Pulmonary artery endothelial cell (primary cell): Measurements from ENCODE around the gene INTS11. TPM values are rescaled to one million over a fixed set of nuclear protein-coding genes. Genes with fewer than 3 reads are reported as not detected.
"Not testable (repeated sequence)": the region's sequence is repeated elsewhere in the genome, so short reads cannot be mapped to it uniquely, and the experiment has no call there.

ENCODE experiments used
- DNase-seq: peaks from one replicate; pipeline ENCODE4 v3.0.0-alpha.2; 2011; ENCODE audit warnings: low read depth, low spot score
- total RNA-seq: library from RNA; depleted of rRNA; stranded (reverse); fragments of >200 nt; gene quantifications from 2 replicates; pipeline ENCODE4 v1.2.3, GENCODE V29; 2014

The INTS11 gene
- total RNA-seq, result 72.4 and 76.0 TPM in 2 replicates

DNA sequence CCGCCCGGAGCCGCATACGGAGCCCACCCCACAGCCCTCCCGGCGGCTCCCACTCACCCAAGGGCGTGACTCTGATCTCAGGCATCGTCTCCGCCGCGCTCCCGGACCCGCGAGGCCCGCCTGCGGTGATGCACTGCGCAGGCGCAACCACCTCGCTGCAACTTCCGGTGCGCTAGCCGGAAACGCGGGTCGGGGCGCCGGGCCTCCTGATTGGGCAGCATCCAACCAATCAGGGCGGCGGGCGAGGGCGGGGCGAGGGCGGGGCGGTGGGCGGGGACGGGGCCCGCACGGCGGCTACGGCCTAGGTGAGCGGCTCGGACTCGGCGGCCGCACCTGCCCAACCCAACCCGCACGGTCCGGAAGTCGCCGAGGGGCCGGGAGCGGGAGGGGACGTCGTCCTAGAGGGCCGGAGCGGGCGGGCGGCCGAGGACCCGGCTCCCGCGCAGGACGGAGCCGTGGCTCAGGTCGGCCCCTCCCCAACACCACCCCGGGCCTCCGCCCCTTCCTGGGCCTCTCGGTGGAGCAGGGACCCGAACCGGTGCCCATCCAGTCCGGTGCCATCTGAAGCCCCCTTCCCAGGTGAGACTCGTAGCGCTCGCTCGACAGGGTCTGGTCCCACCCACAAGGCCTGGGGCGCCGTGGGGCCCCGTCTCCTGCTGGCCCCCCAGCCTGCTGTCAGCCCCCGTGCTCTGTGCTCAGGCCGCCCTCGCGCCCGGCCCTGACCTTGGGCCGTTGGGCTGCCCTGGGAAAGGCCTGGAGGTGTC lies at the start of gene INTS11, which contains the start of gene CPTP:
INTS11 (minus strand) TSS at position 137 of the 764 bp plus-strand sequence; CDS start at position 85, 52 bp downstream.
CPTP (plus strand) TSS at position 279 of the 764 bp plus-strand sequence. CDS start 2,109 bp downstream, outside the sequence.
- DNase-seq, result peak; percentile 54

DNA sequence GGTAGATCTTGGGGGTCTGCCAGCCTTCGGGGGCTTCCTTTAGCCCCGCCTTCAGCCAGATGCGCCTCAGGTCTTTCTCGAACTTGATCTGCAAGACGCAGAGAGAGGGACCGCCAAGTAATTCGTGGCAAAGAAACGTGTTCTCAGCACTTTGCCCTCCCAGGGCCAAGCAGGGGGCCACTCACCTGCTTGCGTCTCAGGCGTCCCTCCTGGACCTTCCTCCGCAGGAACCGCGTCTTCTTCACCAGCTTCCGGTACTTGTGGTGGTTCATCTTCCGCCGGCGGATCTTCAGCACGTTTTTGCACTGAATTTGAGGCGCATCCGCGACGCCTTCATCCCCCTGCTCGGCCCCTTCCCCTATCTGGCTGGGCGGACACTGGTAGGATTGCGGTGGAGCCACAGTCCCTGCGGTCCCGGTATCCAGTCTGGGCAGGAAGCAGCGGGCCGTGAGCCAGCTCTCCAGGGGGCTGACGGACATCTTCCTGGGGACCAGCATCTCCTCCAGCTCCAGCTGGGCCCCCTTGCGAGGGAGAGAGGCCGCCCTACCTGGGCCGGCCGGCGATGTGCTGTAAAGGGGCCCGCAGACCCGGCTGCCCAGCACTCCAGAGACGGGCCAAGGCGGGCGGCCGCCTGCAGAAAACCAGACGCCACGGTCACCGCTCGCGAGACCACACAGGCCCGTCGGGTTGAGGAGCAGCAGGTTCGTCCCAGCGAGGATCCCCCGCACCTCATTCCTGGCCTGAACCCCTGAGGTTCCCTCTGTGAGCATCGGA lies 49.5 kb upstream of the INTS11 start:
- DNase-seq, result no peak

DNA sequence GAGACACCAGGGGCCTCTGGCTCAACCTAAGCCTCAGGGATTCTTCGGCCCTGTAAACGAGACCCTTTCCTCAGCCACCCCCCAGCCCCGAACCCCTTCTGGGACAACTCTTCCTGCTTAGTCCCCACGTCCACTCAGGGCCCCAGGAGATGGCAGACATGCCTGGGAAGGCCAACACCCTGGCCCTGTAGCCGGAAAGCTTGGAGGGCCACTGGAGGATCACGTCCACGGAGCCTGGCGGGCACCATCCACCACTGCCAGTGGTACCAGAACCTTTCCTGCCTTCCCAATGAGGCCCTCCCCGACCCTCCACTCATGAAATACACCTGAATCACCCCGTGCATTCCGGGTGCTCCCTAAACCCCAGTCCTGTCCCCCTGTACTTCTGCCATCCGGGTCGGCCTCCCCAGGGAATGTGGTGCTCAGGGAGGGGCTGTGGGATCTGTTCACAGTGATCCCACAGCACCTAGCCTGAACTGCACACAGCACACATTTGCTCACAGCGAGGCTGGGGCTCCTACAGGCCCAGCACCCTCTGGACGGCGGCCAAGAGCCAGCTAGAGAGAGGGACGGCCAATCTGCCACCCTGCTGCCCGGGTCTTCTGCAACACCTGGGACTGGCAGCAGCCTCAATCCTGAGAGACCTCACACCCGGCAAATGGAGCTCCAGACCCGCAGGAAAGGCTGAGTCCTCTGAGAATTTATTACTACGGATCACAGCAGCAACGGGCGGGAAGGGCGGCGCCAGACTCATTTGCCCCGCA lies 48.8 kb upstream of the INTS11 start:
- no peak for DNase-seq

DNA sequence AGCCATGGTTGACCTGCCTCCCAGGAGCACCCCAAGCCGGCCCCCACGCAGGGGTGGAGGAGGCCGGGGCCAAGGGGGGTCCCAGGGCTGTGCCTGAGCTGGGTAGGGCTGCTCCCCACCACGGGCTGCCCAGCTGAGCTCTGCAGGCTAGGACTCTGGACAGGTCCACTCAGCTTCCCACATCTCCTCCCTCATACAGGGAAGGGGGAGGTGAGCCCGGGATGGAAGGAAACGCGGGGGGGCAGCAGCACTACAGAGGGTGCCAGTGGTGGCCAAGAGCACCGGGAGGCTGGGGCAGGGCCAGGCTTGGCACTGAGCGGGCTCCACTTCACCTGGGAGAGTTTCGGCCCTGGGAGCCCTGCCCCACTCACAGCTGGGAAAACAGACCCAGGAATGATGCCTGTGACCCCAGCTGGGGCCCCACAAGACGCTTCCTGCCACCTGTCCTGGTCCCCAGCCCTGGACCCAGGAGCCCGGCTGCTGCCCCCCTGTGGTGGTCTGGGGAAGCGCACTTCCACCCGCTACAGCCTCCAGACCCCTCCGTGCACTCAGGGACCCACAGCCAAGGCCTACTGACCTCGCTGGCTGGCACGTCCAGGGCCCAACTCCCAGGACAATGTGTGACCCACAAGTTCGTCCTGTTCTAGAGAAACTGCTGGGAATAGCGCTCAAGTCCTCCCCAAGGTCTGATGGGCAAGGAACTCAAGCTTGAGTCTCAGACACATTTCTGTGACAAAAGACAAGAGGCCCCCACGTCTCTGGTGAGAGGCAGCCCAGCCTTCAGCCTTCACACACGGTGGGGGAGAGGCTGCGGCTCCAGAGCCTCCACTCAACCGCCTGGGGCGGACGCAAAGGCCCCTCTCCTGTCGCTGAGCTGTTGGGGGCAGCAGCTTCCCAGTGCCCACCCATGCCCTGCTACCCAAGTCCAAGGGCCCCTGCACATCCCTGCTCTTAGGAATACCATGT lies 47.6 kb upstream of the INTS11 start:
- DNase-seq, result no peak

DNA sequence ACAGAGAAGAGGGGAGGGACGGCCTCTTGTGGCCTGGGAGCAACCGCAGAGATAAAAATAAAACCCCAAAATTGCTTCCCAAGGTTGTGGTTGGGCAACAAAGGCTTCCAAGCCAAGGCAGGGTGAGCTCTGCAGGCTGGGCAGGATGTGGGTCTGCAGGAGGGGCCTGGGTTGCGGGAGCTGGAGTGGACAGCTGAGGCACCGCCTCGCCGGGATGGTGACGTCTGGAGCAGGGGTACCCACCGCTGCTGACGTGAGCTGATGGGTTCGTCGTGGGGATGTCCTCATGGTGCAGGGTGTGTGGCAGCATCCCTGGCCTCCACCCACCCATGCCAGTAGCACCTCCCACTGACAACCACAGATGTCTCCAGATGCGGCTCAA lies 46.9 kb upstream of the INTS11 start:
- DNase-seq, result no peak

DNA sequence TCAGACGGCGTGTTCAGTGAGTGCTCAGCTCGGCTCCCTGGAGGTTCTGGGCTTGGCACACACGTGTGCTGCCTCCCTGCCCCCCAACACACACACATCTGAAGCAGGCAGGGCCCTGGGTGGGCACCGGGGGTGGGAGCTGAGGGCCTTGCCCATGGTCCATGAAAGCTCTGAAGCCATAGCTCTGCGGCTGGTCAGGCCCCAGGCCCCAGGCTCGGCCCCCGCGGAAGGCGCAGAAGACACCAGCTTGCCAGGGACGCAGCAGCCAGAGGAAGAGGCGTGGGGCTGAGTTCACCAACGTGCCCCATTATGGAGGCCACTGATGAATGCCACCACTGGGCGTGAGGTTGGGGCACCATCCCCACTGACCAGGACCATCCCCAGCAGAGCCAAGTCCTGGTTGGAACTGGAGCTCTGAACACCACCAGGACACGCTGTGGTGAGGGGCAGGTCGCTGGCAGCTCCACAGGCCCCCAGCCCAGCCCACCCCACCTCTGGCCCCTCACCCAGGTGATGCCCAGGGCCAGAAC lies 46.4 kb upstream of the INTS11 start:
- DNase-seq, result no peak

DNA sequence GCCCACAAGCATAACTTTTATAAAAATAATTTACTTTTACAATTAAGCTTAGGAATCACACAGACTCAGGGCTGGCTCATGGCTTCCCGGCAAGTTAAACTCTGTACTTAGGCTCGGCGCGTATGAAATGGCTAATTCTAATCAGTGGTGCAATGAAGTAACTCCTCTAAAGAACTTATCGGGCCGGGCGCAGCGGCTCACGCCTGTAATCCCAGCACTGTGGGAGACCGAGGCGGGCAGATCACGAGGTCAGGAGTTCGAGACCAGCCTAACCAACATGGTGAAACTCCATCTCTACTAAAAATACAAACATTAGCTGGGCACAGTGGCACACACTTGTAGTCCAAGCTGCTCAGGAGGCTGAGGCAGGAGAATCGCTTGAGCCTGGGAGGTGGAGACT lies 45.6 kb upstream of the INTS11 start:
- DNase-seq, result not testable (repeated sequence)

DNA sequence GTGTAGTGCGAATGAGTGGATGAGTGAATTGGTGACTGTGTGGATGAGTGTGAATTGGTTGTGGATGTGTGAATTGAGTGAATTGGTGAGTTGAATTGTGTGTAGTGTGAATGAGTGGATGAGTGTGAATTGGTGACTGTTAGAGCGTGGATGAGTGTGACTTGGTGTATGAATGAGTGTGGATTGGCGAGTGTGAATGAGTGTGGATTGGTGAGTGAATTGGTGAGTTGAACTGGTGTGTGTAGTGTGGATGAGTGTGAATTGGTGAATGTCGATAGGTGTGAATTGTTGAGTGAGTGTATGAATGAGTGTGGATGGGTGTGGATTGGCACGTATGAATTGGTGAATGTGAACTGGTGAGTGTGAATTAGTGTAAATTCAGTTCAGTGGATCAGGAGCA lies 42.9 kb upstream of the INTS11 start:
- no peak for DNase-seq

DNA sequence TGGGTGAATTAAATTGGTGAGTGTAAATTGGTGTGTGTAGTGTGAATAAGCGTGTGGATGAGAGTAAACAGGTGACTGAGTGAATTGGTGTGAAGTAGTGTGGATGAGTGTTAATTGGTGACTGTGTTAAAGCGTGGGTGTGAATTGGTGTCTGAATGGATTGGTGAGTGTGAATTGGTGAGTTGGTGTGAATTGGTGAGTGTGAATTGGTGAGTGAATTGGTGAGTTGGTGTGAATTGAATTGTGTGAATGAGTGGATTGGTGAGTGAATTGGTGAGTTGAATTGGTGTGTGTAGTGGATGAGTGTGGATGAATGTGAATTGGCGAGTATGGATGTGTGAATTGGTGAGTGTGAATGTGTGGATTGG lies 42.2 kb upstream of the INTS11 start:
- no peak for DNase-seq

DNA sequence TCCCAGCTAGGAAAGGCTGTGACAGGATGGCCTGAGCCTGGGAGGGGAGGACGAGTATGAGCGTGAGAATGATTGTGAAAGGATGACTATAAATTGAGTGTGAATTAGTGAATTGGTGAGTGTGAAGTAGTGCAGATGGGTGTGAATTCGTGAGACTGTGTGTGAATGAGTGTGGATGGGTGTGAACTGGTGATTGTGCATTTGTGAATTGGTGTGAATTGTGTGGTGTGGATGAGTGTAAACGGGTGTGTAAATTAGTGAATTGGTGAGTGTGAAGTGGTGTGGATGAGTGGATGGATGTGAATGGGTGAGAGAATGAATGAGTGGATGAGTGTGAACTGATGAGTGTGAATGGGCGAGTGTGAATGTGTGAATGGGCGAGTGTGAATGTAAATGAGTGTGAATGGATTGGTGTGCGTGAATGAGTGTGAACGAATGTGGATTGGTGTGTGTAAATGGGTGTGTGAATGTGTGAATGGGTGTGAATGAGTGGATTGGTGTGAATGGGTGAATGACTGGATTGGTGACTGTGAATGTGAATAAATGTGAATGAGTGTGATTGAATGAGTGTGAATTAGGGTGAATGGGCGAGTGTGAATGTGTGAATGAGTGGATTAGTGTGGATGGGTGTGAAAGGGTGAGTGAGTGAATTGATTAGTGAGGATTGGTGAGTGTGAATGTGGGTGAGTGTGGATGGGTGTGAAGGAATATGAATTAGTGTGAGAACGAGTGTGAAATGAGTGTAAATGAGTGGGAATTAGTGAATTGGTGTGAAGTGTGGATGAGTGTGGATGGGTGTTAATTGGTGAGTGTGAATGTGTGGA lies 41.6 kb upstream of the INTS11 start:
- DNase-seq, result no peak

DNA sequence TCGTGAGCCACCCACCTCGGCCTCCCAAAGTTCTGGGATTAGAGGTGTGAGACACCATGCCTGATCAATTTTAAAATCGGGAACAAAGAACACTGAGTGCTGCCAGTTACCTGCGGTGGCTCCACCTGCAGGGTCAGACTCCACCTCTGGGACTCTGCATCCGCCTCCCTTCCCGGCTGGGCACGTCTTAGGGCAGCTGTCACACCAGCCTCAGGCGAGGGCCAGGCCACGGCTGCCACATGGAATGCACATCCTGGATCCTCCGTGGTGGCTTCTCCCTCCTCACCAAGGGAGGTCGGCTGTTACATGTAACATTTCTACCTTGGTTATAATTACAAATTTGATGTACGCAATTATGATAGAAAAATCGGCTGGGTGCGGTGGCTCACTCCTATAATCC lies 39.8 kb upstream of the INTS11 start:
- DNase-seq, result no peak

DNA sequence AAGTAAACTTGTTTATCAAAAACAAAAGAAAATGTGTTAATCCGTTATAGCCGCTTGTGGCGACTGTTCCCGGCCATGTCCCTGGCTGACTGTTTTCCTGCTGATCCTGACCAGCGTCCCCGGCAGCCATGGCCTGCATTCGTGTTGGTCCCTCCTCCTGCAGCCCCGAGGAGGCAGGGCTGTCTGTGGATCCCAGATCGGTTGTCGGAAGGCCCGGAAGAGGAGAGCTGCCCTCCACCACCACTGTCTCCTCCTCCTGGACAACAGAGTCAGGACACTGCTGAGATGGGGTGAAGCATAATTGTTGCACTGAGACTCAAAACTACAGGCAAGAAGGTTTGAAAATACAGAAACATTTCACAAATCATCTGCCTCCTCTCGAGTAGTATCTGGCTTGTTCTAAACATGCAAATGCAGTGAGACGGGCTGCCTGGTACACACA lies 37.5 kb upstream of the INTS11 start:
- DNase-seq, result no peak

DNA sequence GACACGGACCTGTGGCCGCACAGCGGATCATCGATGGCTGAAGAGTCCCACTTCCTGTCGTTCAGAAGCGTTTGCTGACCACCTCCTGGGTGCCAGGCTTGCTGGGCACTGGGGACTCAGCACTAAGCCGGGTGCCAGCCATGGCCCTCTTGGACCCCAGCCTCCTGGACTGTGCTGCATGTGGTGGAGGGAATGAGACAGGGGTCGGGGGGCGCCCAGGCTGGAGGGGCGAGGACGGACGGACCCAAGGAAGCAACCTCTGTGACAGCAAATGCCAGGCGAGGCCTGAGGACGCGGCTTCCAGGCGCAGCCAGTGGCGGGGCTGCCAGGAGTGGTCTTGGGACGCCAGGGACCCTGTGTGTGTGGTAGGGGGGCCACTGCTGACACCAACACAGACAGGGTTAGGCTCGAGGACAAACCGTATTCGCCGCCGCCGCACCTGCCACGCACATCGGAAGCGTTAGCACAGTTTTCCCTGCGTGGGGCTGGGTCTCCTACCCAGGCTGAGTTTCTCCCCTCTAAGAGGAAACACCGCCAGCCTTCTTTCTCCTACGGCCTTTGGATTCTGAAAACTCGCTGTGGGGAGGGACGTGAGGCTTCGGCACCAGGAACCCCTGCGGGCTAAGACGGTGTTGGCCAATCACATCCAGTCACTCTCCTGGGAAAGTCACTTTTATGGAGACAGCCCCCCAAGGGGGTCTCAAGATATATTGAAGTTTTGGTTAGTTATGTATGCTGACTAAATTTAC lies 36.9 kb upstream of the INTS11 start:
- DNase-seq, result no peak

DNA sequence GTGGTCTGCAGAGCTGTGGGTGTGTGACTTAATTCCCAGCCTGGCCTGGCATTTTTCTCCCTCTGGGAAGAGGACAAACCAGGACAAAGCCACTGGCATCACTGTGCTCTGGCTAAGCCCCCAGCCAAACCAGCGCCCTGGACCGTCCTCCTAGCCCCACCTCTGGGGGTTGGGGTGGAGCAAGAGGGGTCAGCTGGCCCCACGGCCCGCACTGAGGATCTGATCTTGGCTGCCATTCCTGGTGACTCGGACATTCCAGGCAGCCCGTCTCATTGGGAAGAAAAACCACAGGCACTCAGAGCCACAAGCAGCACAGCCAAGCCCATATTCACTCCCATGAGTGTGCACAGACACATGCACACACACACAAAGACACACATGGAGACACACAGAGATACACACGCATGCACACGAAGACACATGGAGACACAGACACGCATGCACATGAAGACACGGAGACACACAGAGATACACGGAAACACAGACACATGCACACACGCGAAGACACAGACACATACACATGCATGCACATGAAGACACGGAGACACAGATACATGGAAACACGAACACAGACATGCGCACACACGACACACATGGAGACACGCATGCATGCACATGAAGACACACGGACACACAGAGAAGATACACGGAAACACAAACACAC lies 36.2 kb upstream of the INTS11 start:
- no peak for DNase-seq

DNA sequence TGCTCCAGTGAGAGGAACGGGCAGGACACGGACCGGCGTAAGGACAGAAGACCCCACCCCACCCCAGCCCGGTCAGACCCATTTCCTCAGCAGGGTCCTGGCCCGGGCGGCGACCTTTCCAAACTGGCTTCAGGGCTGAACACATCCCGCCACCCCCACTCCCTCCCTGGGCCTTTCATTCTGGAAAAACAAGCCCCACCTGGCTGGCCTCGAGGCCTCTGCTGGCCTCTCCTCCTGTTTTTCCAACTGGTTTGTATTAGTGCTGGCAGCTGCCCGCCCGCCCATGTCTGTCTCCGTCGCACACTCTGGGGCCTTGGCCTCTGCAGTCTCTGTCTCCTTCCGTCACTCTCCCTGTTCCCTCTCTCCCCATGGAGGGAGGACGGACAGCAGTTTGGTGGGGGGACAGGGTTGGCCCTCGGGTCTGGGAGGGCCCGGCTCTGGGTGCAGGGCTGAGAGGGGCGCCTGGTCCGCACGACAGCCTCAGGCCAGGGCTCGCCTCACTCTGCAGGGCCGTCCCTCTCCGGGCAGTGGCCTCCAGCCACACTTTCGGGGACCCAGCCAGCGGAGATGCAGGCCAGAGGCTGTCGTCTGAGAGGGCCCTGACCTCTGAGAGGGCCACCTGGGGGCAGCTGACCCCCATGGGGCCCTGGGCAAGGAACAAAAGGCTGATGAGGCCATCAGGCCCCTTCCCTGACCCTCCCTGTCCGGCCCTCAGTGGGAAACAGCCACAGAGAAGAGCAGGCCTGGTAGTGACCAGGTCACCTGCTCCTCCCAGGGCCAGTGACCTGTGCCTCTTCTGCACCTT lies 35.4 kb upstream of the INTS11 start:
- DNase-seq, result no peak

DNA sequence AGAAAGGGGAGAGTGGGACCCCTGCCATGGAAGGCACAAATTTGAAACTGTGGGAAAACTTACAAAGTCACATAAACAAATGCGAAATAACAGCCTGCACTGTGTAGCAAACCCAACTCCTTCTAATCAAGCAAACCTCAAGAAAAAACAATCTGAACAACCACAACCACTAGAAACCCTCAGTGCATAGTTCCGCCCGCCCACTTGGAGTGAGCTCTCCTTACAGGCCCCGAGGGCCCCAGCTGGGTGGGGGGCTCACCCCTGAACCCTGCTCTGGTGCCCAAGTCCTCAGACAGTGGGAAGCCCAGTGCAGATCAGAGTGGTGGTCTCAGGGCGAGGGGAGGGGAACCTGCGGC lies 34.8 kb upstream of the INTS11 start:
- DNase-seq, result no peak

DNA sequence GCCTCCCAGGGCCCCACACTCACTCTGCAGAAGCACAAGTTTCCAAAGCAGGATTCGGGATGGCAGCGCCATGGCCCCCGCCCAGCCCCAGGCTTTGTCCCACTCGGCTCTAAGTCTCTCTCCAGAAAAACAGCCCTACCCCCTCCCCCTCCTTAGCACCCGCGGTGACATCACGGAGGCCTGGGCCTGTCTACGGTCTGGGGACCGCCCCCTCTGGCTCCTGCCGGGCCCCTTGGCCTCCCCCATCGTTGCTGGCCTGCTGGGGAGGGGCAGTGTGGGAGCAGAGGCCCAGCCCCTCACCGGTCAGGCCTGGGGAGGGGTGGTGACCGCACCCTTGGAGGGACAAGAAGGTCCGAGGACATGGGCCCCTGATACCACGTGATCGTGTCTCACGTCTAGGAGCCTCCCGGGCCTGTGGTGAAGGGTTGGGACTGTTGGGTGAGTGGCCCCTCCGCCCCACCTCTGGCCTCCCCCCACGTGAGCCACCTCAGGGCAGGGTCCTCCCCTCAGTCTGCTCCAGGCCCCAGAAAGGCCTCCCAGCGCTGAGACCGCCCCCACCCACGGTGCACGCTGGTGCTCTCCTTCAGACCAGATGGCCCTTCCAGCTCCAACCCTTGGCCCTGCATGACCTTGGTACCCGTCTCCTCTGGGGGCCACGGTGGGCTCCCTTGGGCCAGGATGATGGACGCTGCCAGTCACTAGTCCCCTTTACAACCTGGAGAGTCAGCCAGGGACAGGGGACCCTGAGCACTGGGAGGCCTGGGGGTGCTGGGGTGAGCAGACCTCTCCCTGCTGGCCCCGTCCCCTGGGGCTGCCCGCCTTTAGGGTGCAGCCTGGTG lies 34.2 kb upstream of the INTS11 start, which contains the start of gene MXRA8:
MXRA8 (minus strand) TSS at position 123 of the 839 bp plus-strand sequence; CDS start at position 72, 51 bp downstream.
- no peak for DNase-seq
